A549 (cell line): ENCODE measurements around the gene DMRTC2. TPM values are rescaled to one million over a fixed set of nuclear protein-coding genes. Genes with fewer than 3 reads are reported as not detected.

Experiments used
- ATAC-seq, 2 experiments: fragments of 200-7000 bp in 1 of 2; fragments of >200 bp in 1 of 2; cut with Nextera tagmentation in 1 of 2; cut with Tn5 transposase in 1 of 2; 3 replicates each; pipeline versions ENCODE4 v1.8.0 to v1.9.1; 2018 to 2020; ENCODE audit warnings: mild to moderate bottlenecking in 1 of 2, moderate library complexity in 1 of 2
- CTCF ChIA-PET: fragments of 300-600 bp; sonication (Branson Sonifier 250); formaldehyde crosslinking; extraction: SDS; loops from one replicate; lab custom pipeline; 2021; ENCODE audit warnings: antibody characterized with exemption, inconsistent platforms; lab: Yijun Ruan, JAX
- POLR2A ChIA-PET: fragments of 350-600 bp; formaldehyde crosslinking; extraction: SDS; loops from one replicate; lab custom pipeline; 2021; ENCODE audit warnings: antibody characterized with exemption, inconsistent platforms; lab: Yijun Ruan, JAX
- DNase-seq, 2 experiments: peaks; one replicate each; pipeline versions ENCODE4 v3.0.0 to v3.0.0-alpha.2; 2011 to 2016; ENCODE audit warnings: low read depth in 1 of 2, low spot score in 1 of 2
- FAIRE-seq: peaks from 2 replicates; lab custom pipeline; 2011; peaks lifted over from hg19 to GRCh38; lab: Jason Lieb, UNC
- H3K27ac ChIP-seq, 2 experiments: fragments of >200 bp; sonication (Bioruptor Twin); formaldehyde crosslinking; 3 replicates each; pipeline ENCODE4 v1.5.1; 2016 to 2017
- H3K4me1 ChIP-seq: fragments of >200 bp; sonication (Bioruptor Twin); formaldehyde crosslinking; 3 replicates; pipeline ENCODE4 v1.6.1; 2016
- H3K4me2 ChIP-seq: fragments of >200 bp; sonication (Bioruptor Twin); formaldehyde crosslinking; 3 replicates; pipeline ENCODE4 v1.6.1; 2016
- H3K4me3 ChIP-seq: fragments of >200 bp; sonication (Bioruptor Twin); formaldehyde crosslinking; 3 replicates; pipeline ENCODE4 v1.5.1; 2016
- H3K9me3 ChIP-seq: fragments of >200 bp; sonication (Bioruptor Twin); formaldehyde crosslinking; 3 replicates; pipeline ENCODE4 v1.6.1; 2016
- ATOH8 ChIP-seq: fragments of 250-450 bp; sonication (Bioruptor Pico); IDR thresholded peaks from 2 replicates; pipeline ENCODE4 v1.5.0; 2020; ENCODE audit warnings: low read depth, mild to moderate bottlenecking, moderate library complexity
- BCL3 ChIP-seq: fragments of >200 bp; sonication (Bioruptor Twin); formaldehyde crosslinking; IDR thresholded peaks from 3 replicates; pipeline ENCODE4 v1.6.1; 2016
- CBX2 ChIP-seq: fragments of 200-600 bp; sonication (generic); IDR thresholded peaks from 2 replicates; pipeline ENCODE4 v1.6.1; 2016; ENCODE audit warnings: low read depth, mild to moderate bottlenecking, borderline replicate concordance
- E2F6 ChIP-seq: IDR thresholded peaks from 2 replicates; pipeline ENCODE4 v1.6.1; 2012; ENCODE audit warnings: low read depth, borderline replicate concordance
- FOSB ChIP-seq: fragments of 250-450 bp; sonication (Bioruptor Pico); IDR thresholded peaks from 2 replicates; pipeline ENCODE4 v1.5.0; 2020; ENCODE audit warnings: mild to moderate bottlenecking, moderate library complexity
- HDAC2 ChIP-seq: fragments of 200-600 bp; sonication (generic); IDR thresholded peaks from 2 replicates; pipeline ENCODE4 v1.6.1; 2016
- HOXB5 ChIP-seq: fragments of 250-450 bp; sonication (Bioruptor Pico); IDR thresholded peaks from 2 replicates; pipeline ENCODE4 v1.5.0; 2020; ENCODE audit warnings: mild to moderate bottlenecking, moderate library complexity
- JUN ChIP-seq, 2 experiments: fragments of >200 bp; sonication (Bioruptor Twin); formaldehyde crosslinking; IDR thresholded peaks; 2 replicates in 1 of 2; 3 replicates in 1 of 2; pipeline ENCODE4 v1.6.1; 2016 to 2017
- MAZ ChIP-seq: fragments of 150-350 bp; IDR thresholded peaks from 2 replicates; pipeline ENCODE4 v1.6.1; 2014; ENCODE audit warnings: antibody characterized with exemption, low read depth, low read length, borderline replicate concordance
- MYC ChIP-seq: IDR thresholded peaks from 2 replicates; pipeline ENCODE4 v1.6.1; 2012; ENCODE audit warnings: mild to moderate bottlenecking, inconsistent platforms, low read length, improper control_type of control experiment, borderline replicate concordance
- PHF8 ChIP-seq: fragments of 200-600 bp; sonication (generic); IDR thresholded peaks from 2 replicates; pipeline ENCODE4 v1.6.1; 2016; ENCODE audit warnings: low read depth, mild to moderate bottlenecking, antibody characterized with exemption, moderate library complexity, borderline replicate concordance
- POLR2A ChIP-seq: IDR thresholded peaks from 2 replicates; pipeline ENCODE4 v1.6.1; 2012; ENCODE audit warnings: mild to moderate bottlenecking, low read length
- RARB ChIP-seq: fragments of 250-450 bp; sonication (Bioruptor Pico); IDR thresholded peaks from 2 replicates; pipeline ENCODE4 v1.8.0; 2021; ENCODE audit warnings: mild to moderate bottlenecking, moderate library complexity
- RCOR1 ChIP-seq: fragments of 150-350 bp; IDR thresholded peaks from 2 replicates; pipeline ENCODE4 v1.6.1; 2014; ENCODE audit warnings: antibody characterized with exemption, low read length, low read depth
- REST ChIP-seq: fragments of 200-600 bp; sonication (generic); IDR thresholded peaks from 2 replicates; pipeline ENCODE4 v1.6.1; 2016; ENCODE audit warnings: antibody characterized with exemption, mild to moderate bottlenecking, moderate library complexity
- SMC3 ChIP-seq: fragments of >200 bp; sonication (Bioruptor Twin); formaldehyde crosslinking; IDR thresholded peaks from 3 replicates; pipeline ENCODE4 v1.6.1; 2018; ENCODE audit warnings: inconsistent platforms
- TFCP2L1 ChIP-seq: fragments of 250-450 bp; sonication (Bioruptor Pico); IDR thresholded peaks from 2 replicates; pipeline ENCODE4 v1.5.0; 2021; ENCODE audit warnings: mild to moderate bottlenecking
- WGBS: methylation state at CpG from one replicate; pipeline ENCODE4 v1.1.6; 2017; ENCODE audit errors: missing lambda C conversion rate; 5-methylcytosine and 5-hydroxymethylcytosine counted together
- polyA plus RNA-seq, 4 experiments: library from polyadenylated mRNA; depleted of rRNA in 3 of 4; stranded (reverse); fragments of >200 nt; fragmentation: RNase III in 1 of 4; extraction: RNeasy Plus Mini Kit Qiagen cat#74134 plus additional on column Dnase treatment in 1 of 4; gene quantifications; 2 replicates in 3 of 4; 3 replicates in 1 of 4; pipeline ENCODE4 v1.2.3, GENCODE V29; 2011 to 2017

The DMRTC2 gene
- polyA plus RNA-seq, 2 of the 4 experiments (the other 2 are of a cell fraction) = not detected

- TF ChIP-seq HOXB5 (CRISPR knock-in tag) (no peak), REST (no peak), RARB (CRISPR knock-in tag) (no peak), ATOH8 (CRISPR knock-in tag) (no peak), E2F6 (no peak), MAZ (no peak), CBX2 (no peak), RCOR1 (no peak), HDAC2 (no peak)
- no peak for FAIRE-seq
- ChIA-PET CTCF (interaction anchor here (1.0 to 2.1 kb wide), 4 partner anchors 54 to 73 kb away, joined by 4 to 8 read pairs (median 4); no protein-coding TSS in a partner anchor), POLR2A (no interaction called here)
- Histone ChIP-seq H3K4me2 (no peak overlapping the region), H3K9me3 (no peaks in the 10 kb centered on the region), H3K27ac (no peak overlapping the region), H3K4me3 (no peak overlapping the region), H3K4me1 (peaks cover 16% of the 10 kb centered on the region)
- no peak for ATAC-seq
- WGBS = 76% methylated on average over 5 of the region's 5 CpGs
- no peak for DNase-seq
Measured at GRCh38 chr19:41880329-41880708, 35.5 kb downstream of the DMRTC2 start.

DNA sequence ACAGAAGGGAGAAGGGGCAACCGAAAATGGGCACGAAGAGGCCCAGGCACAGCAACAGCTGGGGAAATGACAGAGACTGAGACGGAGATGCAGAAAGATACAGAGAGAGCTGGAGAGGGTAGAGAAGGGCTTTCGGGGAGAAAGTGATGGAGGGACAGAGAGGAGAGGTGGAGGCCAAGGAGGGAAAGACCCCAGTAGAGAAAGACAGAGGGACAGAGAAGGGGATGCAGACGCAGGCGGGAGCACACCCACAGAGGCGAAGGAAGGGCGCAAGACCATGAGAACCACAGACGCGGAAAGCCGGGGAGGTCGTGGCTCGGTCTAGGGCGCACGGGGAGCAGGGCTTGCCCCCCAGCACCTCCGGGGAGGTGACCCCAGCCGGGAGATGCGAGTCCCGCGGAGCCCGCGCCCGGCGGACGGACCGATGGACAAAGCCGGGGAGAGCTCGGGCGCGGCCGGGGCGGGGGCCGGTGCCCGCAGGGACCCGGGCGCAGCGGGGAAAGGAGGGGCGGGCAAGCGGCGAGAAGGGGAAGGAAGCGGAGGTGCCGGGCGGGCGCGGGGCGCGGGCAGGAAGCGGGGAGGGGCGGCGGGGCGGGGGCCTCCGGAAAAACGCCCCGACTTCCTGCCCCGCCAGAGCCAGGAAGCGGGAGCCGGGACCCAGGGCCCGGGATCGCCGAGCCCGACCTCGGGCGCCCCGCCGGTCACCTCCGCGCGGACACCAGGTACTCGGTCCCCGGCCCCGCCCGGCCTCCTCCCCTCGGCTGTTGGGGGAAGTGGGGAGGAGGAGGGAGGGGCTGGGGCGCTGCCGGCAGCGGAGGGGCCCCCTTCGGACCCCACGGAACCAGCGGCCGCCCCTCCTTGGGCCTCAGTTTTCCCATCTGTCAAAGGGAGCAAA lies 38.0 kb downstream of the DMRTC2 start, which contains the start of gene ARHGEF1:
TSS of gene ARHGEF1 (plus strand) at position 617 of the 895 bp plus-strand sequence. CDS start 4,899 bp downstream, outside the sequence.
- FAIRE-seq (peak; percentile 72), DNase-seq (peak in 1 of 2 experiments; percentile 90), ATAC-seq (peak; percentile 27 to 34)
- ChIA-PET POLR2A (interaction anchor here (1.4 to 3.6 kb wide), 4 partner anchors 10 to 23 kb away, joined by 4 to 50 read pairs (median 21); partner anchors contain the start of gene RPS19), CTCF (interaction anchor here (0.7 to 6.5 kb wide), 11 partner anchors 9 to 75 kb away, joined by 3 to 63 read pairs (median 4); partner anchors contain the start of gene RABAC1)
- peak within 1 kb of the TSS; percentile 78 for H3K4me3 ChIP-seq
- peak within 1 kb of the TSS; percentile 82 for H3K4me2 ChIP-seq
- H3K9me3 ChIP-seq = no peaks in the 10 kb centered on the region
- TF ChIP-seq E2F6 (peak; percentile 22; the same call in 1 of the 2 replicates), MYC (peak; percentile 2; the same call in 1 of the 2 replicates), POLR2A (peak; percentile 58), ATOH8 (CRISPR knock-in tag) (no peak), FOSB (no peak), BCL3 (peak; percentile 50; the same call in 1 of the 3 replicates), SMC3 (0 out of 3 replicates have a peak, but pooled peaks have one; percentile 14), PHF8 (peak; percentile 30; the same call in 1 of the 2 replicates), TFCP2L1 (0 out of 2 replicates have a peak, but pooled peaks have one; percentile 59), JUN (IDR thresholded peaks at IDR 0.05) (peak in 1 of 2 experiments; percentile 82; a peak in 4 of 5 replicates)
- H3K4me1 ChIP-seq = peaks cover 15% of the 10 kb centered on the region
- WGBS = 14% methylated on average over 46 of the region's 80 CpGs
- peak within 1 kb of the TSS; percentile 81 to 87 for H3K27ac ChIP-seq
